ENCODE data around the gene ATP1A4.

The ATP1A4 gene

GRCh38 chr1:160171354-160171753 is 20.0 kb downstream of the ATP1A4 start:
- no peak overlapping the region for H3K4me3 ChIP-seq (ENCODE audit: low read depth, low read length)
- DNase-seq (ENCODE audit: low read depth, low spot score) = peak; percentile 18
- in situ Hi-C loops (cut with HindIII; ENCODE audit: low sequenced_read_pairs) = no loop called here
- no peak for TF ChIP-seq CTCF (IDR thresholded peaks at IDR 0.05; ENCODE audit: low read depth, low read length)

- no peak for DNase-seq (ENCODE audit: low read depth, low spot score)
- in situ Hi-C loops (cut with HindIII; ENCODE audit: low sequenced_read_pairs) = no loop called here
- no peak for TF ChIP-seq CTCF (IDR thresholded peaks at IDR 0.05; ENCODE audit: low read depth, low read length)
Measured at GRCh38 chr1:160171980-160172379, 20.6 kb downstream of the ATP1A4 start.

DNA sequence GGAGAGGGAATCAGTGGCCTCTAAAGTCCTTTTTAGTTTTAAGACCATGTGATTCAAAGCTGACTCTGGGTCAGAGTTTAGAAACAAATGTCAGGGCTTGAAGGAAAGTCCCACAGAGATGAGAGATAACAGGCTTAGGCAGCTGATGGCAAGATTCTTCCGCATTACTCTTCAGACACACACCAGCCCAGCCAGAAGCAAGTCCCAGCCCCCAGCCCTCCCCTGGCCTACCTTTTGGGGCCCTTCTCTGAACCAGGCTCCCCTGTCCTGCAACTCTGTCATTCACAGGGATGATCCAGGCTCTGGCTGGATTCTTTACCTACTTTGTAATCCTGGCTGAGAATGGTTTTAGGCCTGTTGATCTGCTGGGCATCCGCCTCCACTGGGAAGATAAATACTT is 25.8 kb downstream of the ATP1A4 start:
- H3K4me3 ChIP-seq (ENCODE audit: low read depth, low read length) = no peak overlapping the region
- DNase-seq (ENCODE audit: low read depth, low spot score) = no peak
- in situ Hi-C loops (cut with HindIII; ENCODE audit: low sequenced_read_pairs) = no loop called here
- TF ChIP-seq CTCF (IDR thresholded peaks at IDR 0.05; ENCODE audit: low read depth, low read length) = no peak

More at GRCh38 chr1:160171980-160172379, 20.6 kb downstream of the ATP1A4 start:
- H3K4me3 ChIP-seq (ENCODE audit: low read depth, low read length) = no peak overlapping the region

GRCh38 chr1:160177667-160178066 is 26.3 kb downstream of the ATP1A4 start:
- no peak overlapping the region for H3K4me3 ChIP-seq (ENCODE audit: low read depth, low read length)
- DNase-seq (ENCODE audit: low read depth, low spot score) = no peak
- in situ Hi-C loops (cut with HindIII; ENCODE audit: low sequenced_read_pairs) = no loop called here
- no peak for TF ChIP-seq CTCF (IDR thresholded peaks at IDR 0.05; ENCODE audit: low read depth, low read length)

- TF ChIP-seq CTCF (IDR thresholded peaks at IDR 0.05; ENCODE audit: low read depth, low read length) = no peak
- DNase-seq (ENCODE audit: low read depth, low spot score) = no peak
- H3K4me3 ChIP-seq (ENCODE audit: low read depth, low read length) = no peak overlapping the region
- in situ Hi-C loops (cut with HindIII; ENCODE audit: low sequenced_read_pairs) = no loop called here
Measured at GRCh38 chr1:160178731-160179130, 27.3 kb downstream of the ATP1A4 start.

- H3K4me3 ChIP-seq (ENCODE audit: low read depth, low read length) = no peak overlapping the region
- no peak for DNase-seq (ENCODE audit: low read depth, low spot score)
- no peak for TF ChIP-seq CTCF (IDR thresholded peaks at IDR 0.05; ENCODE audit: low read depth, low read length)
- in situ Hi-C loops (cut with HindIII; ENCODE audit: low sequenced_read_pairs) = no loop called here
Measured at GRCh38 chr1:160179336-160179735, 27.9 kb downstream of the ATP1A4 start.

GRCh38 chr1:160186246-160186645 is 34.8 kb downstream of the ATP1A4 start:
- in situ Hi-C loops (cut with HindIII; ENCODE audit: low sequenced_read_pairs) = no loop called here
- H3K4me3 ChIP-seq (ENCODE audit: low read depth, low read length) = no peak overlapping the region
- no peak for TF ChIP-seq CTCF (IDR thresholded peaks at IDR 0.05; ENCODE audit: low read depth, low read length)
- no peak for DNase-seq (ENCODE audit: low read depth, low spot score)
